Measurements from ENCODE around the gene SETD5. TPM values are rescaled to one million over a fixed set of nuclear protein-coding genes. Genes with fewer than 3 reads are reported as not detected.

The SETD5 gene
- total and polyA plus RNA-seq, 2 of the 8 experiments (the other 6 are each of a cell fraction or from before 2014, with no cell fraction given), result 108 to 234 TPM

DNA sequence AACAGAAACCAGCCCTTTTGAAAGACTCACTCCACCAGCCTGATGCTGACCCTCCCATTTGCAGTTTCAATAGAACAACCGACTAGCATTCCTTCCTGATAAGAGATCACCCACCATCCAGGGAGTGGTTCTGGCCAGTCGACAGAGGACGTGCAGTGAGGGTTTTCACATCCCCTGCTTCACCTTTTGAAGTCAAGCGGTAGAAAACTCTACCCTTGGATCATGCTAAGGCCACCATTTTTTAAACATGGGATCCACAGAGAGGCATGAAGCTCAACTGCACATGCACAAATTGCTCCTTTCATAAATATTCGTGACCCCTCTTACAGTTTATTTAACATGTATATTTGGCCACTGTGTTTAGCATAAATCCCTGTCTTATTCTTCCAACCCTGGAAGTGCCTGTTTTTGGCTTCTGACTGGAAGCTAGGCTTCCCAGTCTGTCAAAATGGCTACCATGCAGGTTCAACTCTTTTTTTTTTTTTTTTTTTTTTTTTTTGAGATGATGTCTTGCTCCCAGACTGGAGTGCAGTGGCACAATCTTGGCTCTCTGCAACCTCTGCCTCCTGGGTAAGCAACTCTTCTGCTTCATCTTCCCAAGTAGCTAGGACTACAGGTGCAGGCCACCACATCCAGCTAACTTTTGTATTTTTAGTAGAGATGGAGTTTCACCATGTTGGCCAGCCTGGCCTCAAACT lies 35.6 kb upstream of the SETD5 start:
- no peak overlapping the region for H2BK12ac ChIP-seq (ENCODE audit: low read depth, low read length)
- TF ChIP-seq SIRT6 (IDR thresholded peaks at IDR 0.05; ENCODE audit: low read length), result no peak
- no peak for TF ChIP-seq JUN (IDR thresholded peaks at IDR 0.05; ENCODE audit: low read depth, low read length)
- no peak for TF ChIP-seq CBX8 (IDR thresholded peaks at IDR 0.05; ENCODE audit: borderline replicate concordance, low read depth, low read length)
- H4K20me1 ChIP-seq (replicated peaks in 1 of 2; ENCODE audit: control insufficient read depth in 1 of 2, insufficient read depth in 2 of 2, low read length in 2 of 2), result no peaks in the 10 kb centered on the region
- no peak overlapping the region for H4K8ac ChIP-seq (ENCODE audit: extremely low read depth, insufficient read depth, low read length)
- H2AFZ ChIP-seq (ENCODE audit: low read length), result no peak overlapping the region
- no peak overlapping the region for H3K56ac ChIP-seq (replicated peaks; ENCODE audit: insufficient read length, low read depth, low read length)
- 65% methylated on average over 5 of the region's 5 CpGs; no CpG with 5 or more reads in 1 of the 2 experiments for WGBS, 2 experiments (ENCODE audit: extremely low coverage in 1 of 2, insufficient coverage in 1 of 2, insufficient read length in 1 of 2, insufficient replicate concordance in 2 of 2, low coverage in 1 of 2, low lambda C conversion rate in 2 of 2, missing lambda C conversion rate in 1 of 2)
- no peak overlapping the region for H3K23ac ChIP-seq (ENCODE audit: insufficient read length)
- no peak overlapping the region for H2BK20ac ChIP-seq (ENCODE audit: low read length)
- H2BK5ac ChIP-seq (ENCODE audit: low read depth, low read length), result no peak overlapping the region
- no peak overlapping the region for H3K14ac ChIP-seq (ENCODE audit: insufficient read length)
- H4K91ac ChIP-seq (replicated peaks; ENCODE audit: insufficient read length, low read length), result no peak overlapping the region
- no peak for FAIRE-seq
- H3K36me3 ChIP-seq (ENCODE audit: control insufficient read depth in 2 of 4, insufficient read depth in 4 of 4, low read length in 3 of 4), result peaks cover 2 to 21% (median 17%) of the 10 kb centered on the region in 4 experiments; a peak in 7 of 8 replicates
- ChIA-PET POLR2A (ENCODE audit: partially characterized antibody) (interaction anchor here (1.3 to 5.0 kb wide), 16 partner anchors 9 to 371 kb away, joined by 3 to 103 read pairs (median 9); partner anchors contain the start of gene SETD5), CTCF (ENCODE audit: partially characterized antibody) (interaction anchor here (1.0 to 3.3 kb wide), 5 partner anchors 9 to 390 kb away, joined by 3 to 47 read pairs (median 4); no protein-coding TSS in a partner anchor)
- peak overlapping the region; percentile 74 for H3K4ac ChIP-seq (replicated peaks; ENCODE audit: insufficient read length, low read depth, low read length)
- H3K79me2 ChIP-seq (ENCODE audit: control insufficient read depth in 1 of 2, insufficient read depth in 2 of 2, low read length in 2 of 2), result peaks cover 0 to 14% of the 10 kb centered on the region in 2 experiments; a peak in 2 of 4 replicates
- no peaks in the 10 kb centered on the region for H3K9me3 ChIP-seq (ENCODE audit: insufficient read depth in 2 of 2, low read depth in 1 of 2, low read length in 1 of 2)
- H3K27ac ChIP-seq (ENCODE audit: low read depth, low read length), result no peak overlapping the region
- peaks cover 2% of the 10 kb centered on the region; the same call in 1 of the 2 replicates for H3K23me2 ChIP-seq (ENCODE audit: low read depth, low read length)
- H2AK5ac ChIP-seq (ENCODE audit: low read depth, low read length), result no peak overlapping the region
- H3K4me1 ChIP-seq (replicated peaks in 1 of 4; ENCODE audit: control insufficient read depth in 3 of 4, insufficient read depth in 4 of 4, low read length in 3 of 4), result peaks cover 0 to 2% (median under 1%) of the 10 kb centered on the region in 4 experiments; a peak in 2 of 7 replicates
- H2BK15ac ChIP-seq (ENCODE audit: low read length), result no peak overlapping the region
- no peak for DNase-seq (ENCODE audit: low read depth in 1 of 2, low spot score in 2 of 2)
- no peak overlapping the region for H3K9ac ChIP-seq (replicated peaks in 1 of 4; ENCODE audit: extremely low read depth in 1 of 4, low read depth in 3 of 4, low read length in 3 of 4)
- H3K4me2 ChIP-seq (ENCODE audit: insufficient read depth in 1 of 2, low read depth in 2 of 2, low read length in 2 of 2), result peak overlapping the region; percentile 66 to 72
- H2BK120ac ChIP-seq (replicated peaks; ENCODE audit: low read depth, low read length), result no peak overlapping the region
- H3K18ac ChIP-seq (ENCODE audit: extremely low read depth, low read length), result no peak overlapping the region
- peak overlapping the region in 2 of 4 experiments; percentile 52 to 71; a peak in 5 of 8 replicates for H3K4me3 ChIP-seq (ENCODE audit: extremely low read depth in 1 of 4, insufficient read depth in 2 of 4, low read depth in 3 of 4, low read length in 4 of 4)
- H3K27me3 ChIP-seq (replicated peaks in 1 of 4; ENCODE audit: control insufficient read depth in 3 of 4, extremely low read depth in 1 of 4, insufficient read depth in 3 of 4, low read length in 3 of 4), result no peaks in the 10 kb centered on the region; a peak in 1 of 7 replicates
- no peak overlapping the region for H4K5ac ChIP-seq (ENCODE audit: insufficient read length, low read depth, low read length)
- no peaks in the 10 kb centered on the region; the same call in 1 of the 2 replicates for H3K79me1 ChIP-seq (ENCODE audit: low read depth, low read length)

Measured in H1 (cell line).